Activated CD4-positive, alpha-beta T cell treated with anti-CD3 and anti-CD28 coated beads, Interleukin-2, amount 10 ng/mL, durations not matched to agents 24 days and 14 days (primary cell): ENCODE measurements around the gene HOMER1. TPM values are rescaled to one million over a fixed set of nuclear protein-coding genes. Genes with fewer than 3 reads are reported as not detected.

Experiments
- DNase-seq: peaks from one replicate; pipeline ENCODE4 v3.0.0; 2022
- H3K27ac Mint-ChIP-seq: one replicate; pipeline ENCODE4 v1.8.0; 2022; ENCODE audit warnings: mild to moderate bottlenecking, mixed read lengths
- H3K27me3 Mint-ChIP-seq: one replicate; pipeline ENCODE4 v1.8.0; 2022; ENCODE audit warnings: mixed read lengths
- H3K36me3 Mint-ChIP-seq: one replicate; pipeline ENCODE4 v1.8.0; 2022; ENCODE audit warnings: low read depth, mild to moderate bottlenecking, mixed read lengths
- H3K4me1 Mint-ChIP-seq: one replicate; pipeline ENCODE4 v1.8.0; 2021; ENCODE audit warnings: mixed read lengths
- H3K4me3 Mint-ChIP-seq: one replicate; pipeline ENCODE4 v1.8.0; 2022; ENCODE audit warnings: mild to moderate bottlenecking, moderate library complexity, mixed read lengths
- H3K9me3 Mint-ChIP-seq: one replicate; pipeline ENCODE4 v1.8.0; 2021; ENCODE audit warnings: mixed read lengths
- intact Hi-C: fragments of 100-400 bp; cut with micrococcal nuclease; formaldehyde crosslinking; loops from one replicate; pipeline ENCODE4 v1.15.1; 2023
- total RNA-seq: library from RNA; stranded (reverse); gene quantifications from 2 replicates; pipeline ENCODE4 v1.2.3, GENCODE V29; 2022

HOMER1 gene
- total RNA-seq, 1 donor from 2014 or later: 15.0 TPM

DNA sequence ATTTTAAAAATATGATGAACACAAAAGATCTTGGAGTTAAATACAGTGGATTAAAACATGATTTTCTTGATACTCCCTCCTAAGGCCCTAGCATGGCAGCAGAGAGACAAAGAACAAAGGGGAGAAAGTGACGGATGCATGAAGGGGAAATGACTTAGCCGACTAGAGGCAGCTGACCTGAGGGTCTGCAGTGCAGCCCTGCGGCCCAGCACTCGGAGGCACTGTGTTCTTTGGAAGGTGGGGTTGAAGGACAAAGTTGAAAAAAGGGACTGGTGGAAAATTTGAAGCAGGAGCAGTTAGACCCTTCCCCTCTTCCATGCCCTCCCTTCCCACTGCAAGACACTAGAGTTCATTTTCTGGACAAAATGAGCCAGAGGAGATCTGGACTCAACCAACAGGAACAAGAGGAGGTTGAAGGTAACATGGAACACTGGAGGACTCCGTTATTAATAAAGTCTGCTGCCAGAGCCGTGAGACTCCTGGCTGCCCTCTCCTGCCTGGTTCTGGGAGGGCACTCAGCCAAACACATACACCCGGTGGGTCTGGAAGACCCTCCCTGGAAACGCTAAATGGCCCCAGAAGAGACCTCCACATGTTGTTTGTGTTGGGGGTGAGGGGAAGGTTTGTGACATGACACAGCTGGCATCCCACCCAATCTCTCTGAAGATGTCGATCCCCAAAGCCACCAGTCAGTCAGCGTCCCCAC, 179.9 kb downstream of the HOMER1 start:
- no peak for DNase-seq
- Mint-ChIP-seq H3K4me3 (no peak overlapping the region), H3K4me1 (no peaks in the 10 kb centered on the region), H3K9me3 (no peaks in the 10 kb centered on the region), H3K27ac (no peak overlapping the region), H3K27me3 (peaks cover 9% of the 10 kb centered on the region), H3K36me3 (no peaks in the 10 kb centered on the region)
- intact Hi-C loops: no loop called here

DNA sequence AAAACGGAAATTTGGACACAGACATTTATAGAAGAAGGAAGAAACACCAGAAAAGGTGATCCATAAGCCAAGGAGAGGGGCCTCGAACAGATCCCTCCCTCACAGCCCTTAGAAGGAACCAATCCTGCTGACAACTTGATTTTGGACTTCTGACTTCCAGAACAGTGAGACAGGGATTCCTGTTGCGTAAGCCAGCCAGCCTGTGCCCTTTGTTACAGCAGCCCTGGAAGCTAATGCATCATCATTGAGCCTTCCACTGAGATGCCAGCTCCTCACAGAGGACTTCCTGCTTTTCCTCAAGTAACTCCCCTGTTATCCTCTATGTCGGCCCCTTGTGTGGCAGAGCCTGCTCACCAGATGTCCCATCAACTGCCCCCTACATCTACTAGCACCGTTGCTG, 183.9 kb downstream of the HOMER1 start:
- Mint-ChIP-seq H3K9me3 (no peaks in the 10 kb centered on the region), H3K4me1 (no peaks in the 10 kb centered on the region), H3K4me3 (no peak overlapping the region), H3K36me3 (no peaks in the 10 kb centered on the region), H3K27me3 (peaks cover 4% of the 10 kb centered on the region), H3K27ac (no peak overlapping the region)
- DNase-seq: no peak
- intact Hi-C loops: no loop called here

DNA sequence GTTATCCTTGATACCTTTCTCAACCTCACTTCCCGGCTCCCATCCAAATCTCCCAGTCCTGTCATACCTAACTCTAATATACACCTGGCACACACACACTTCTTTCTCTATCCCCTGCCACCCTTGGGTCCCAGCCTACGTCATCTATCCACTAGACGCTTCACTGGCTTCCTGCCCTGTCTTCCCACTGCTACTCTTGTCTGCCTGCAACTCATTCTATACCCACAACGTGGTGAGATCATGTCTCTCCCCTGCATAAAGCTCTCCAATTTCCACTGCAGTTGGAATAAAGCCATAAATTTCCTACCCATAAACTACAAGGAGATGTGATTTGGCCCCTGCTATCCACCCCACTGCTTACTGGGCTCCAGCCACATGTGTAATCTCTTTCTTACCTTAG, 184.5 kb downstream of the HOMER1 start:
- no peak overlapping the region for H3K27ac Mint-ChIP-seq
- H3K36me3 Mint-ChIP-seq: no peaks in the 10 kb centered on the region
- H3K4me3 Mint-ChIP-seq: no peak overlapping the region
- H3K27me3 Mint-ChIP-seq: peaks cover 4% of the 10 kb centered on the region
- intact Hi-C loops: no loop called here
- DNase-seq: no peak
- H3K4me1 Mint-ChIP-seq: no peaks in the 10 kb centered on the region
- H3K9me3 Mint-ChIP-seq: no peaks in the 10 kb centered on the region

Other genes with a start within 250 kb of the HOMER1 start
- 93.4 and 93.7 TPM in 2 replicates for gene TENT2, start 98.3 kb upstream of the HOMER1 start, total RNA-seq
- gene CMYA5, start 175.7 kb upstream of the HOMER1 start, total RNA-seq: 0.12 and 0.14 TPM in 2 replicates